Choroid plexus epithelial cell (primary cell): ENCODE results near the gene RETN.

Source experiments
- DNase-seq: peaks from one replicate; pipeline ENCODE4 v3.0.0-alpha.2; 2010; ENCODE audit warnings: low read depth
- H3K4me3 ChIP-seq: 2 replicates; pipeline ENCODE4 v1.5.1; 2011; ENCODE audit warnings: low read depth, mild to moderate bottlenecking, control low read depth, low read length, moderate library complexity
- TF ChIP-seq, protein P1 (sequence below): conservative IDR thresholded peaks from 2 replicates; pipeline ENCODE4 v1.5.1; 2011; ENCODE audit warnings: low read depth, mild to moderate bottlenecking, control low read depth, inconsistent platforms, low read length, moderate library complexity

The RETN gene

DNA sequence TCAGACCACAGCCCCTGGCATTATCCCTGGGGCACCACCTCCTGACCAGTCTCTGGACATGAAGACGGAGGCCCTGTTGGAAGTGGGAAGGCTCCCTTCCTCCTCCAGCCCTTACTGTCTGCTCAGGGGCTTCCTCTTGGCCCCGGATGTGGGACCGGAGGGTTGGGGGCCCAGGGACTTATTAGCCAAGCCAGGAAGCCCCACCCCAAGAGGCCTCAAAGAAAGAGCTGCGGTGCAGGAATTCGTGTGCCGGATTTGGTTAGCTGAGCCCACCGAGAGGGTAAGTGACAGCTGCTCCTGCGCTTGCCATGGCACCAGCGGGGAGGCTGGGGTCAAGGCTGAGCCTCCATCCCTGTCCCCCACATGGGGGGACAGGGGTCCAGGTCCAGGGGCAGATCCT, at the start of gene RETN:
Gene RETN (plus strand): TSS at position 208 of the 400 bp plus-strand sequence. CDS start 278 bp downstream, outside the sequence.
- H3K4me3 ChIP-seq = no peak within 1 kb of the TSS
- no peak for DNase-seq
- TF ChIP-seq, protein P1, sequence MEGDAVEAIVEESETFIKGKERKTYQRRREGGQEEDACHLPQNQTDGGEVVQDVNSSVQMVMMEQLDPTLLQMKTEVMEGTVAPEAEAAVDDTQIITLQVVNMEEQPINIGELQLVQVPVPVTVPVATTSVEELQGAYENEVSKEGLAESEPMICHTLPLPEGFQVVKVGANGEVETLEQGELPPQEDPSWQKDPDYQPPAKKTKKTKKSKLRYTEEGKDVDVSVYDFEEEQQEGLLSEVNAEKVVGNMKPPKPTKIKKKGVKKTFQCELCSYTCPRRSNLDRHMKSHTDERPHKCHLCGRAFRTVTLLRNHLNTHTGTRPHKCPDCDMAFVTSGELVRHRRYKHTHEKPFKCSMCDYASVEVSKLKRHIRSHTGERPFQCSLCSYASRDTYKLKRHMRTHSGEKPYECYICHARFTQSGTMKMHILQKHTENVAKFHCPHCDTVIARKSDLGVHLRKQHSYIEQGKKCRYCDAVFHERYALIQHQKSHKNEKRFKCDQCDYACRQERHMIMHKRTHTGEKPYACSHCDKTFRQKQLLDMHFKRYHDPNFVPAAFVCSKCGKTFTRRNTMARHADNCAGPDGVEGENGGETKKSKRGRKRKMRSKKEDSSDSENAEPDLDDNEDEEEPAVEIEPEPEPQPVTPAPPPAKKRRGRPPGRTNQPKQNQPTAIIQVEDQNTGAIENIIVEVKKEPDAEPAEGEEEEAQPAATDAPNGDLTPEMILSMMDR = no peak

- TF ChIP-seq, protein P1 = no peak
- H3K4me3 ChIP-seq = no peak overlapping the region
- DNase-seq = no peak
These were observed 49.0 kb upstream of the RETN start for GRCh38 chr19:7619671-7620441.

DNA sequence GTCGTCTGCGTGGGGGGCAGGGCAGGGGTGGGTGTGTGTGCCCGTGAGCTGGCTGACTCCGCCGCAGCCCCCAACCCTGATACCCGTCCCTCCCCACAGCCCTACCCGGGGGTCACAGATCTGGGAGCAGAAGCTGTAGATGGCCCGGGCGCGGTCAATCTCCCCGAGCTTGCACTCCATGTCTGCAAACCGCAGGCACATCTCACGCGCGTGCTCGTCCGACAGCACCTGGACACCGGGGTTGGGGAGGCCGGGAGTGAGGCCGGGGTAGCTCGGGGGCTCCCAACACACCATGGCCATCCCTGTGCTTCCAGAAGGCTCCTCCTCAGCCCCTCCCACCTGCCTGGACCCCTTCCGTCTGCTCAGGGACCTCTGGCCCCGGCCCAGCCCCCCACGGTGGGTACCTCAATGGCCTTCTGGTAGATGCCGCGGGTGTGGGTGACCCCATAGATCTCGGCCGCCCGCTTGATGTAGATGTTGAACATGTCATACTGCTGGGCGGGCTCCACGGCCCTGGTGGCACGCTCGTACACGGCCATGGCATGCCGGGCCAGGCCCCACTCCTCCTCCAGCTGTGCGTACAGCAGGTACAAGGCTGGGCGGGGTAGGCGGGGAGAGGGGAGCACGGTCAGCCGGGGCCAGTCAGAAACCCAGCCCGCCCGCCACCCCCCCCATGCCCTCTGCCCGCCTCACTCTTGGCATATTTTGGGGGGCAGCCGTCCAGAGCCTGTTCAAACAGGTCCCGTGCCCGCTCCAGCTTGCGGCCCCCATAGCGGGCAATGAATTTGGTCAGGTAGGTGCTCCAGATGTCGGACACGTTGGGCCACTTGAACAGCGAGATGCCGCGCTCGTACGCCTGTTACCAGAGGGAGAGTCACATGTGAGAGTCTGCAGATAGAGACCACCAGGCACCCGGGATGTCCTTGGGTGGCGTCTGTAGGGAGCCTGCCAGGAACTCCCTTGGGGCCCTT, 48.1 kb upstream of the RETN start:
- H3K4me3 ChIP-seq = no peak overlapping the region
- no peak for DNase-seq
- TF ChIP-seq, protein P1 = no peak

- DNase-seq = no peak
- no peak overlapping the region for H3K4me3 ChIP-seq
- TF ChIP-seq, protein P1 = no peak
These were observed 45.7 kb upstream of the RETN start for GRCh38 chr19:7622933-7623685.

- DNase-seq = no peak
- TF ChIP-seq, protein P1 = no peak
- H3K4me3 ChIP-seq = no peak overlapping the region
These were observed 44.9 kb upstream of the RETN start for GRCh38 chr19:7623725-7624603.

DNA sequence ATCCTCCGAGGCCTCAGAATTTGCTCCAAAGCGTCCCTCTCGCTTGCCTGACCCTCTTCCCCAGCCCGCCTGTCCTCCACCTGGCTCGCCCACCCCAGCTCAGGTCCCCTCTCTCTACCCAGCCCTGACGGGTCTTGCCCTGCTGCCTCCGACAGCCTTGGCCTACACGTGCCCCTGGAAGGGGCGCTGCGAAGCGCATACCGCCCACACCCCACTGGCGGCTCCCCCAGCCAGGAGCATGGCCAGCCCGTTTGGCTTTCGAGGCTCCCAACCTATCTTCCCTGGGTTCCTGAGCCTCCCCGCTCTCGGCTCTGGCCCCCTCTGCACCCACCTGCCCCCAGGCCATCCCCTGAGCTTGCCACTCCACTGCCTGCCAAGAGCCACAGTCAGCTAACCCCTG, 44.0 kb upstream of the RETN start:
- H3K4me3 ChIP-seq = no peak overlapping the region
- TF ChIP-seq, protein P1 = no peak
- DNase-seq = no peak
